Measurements from ENCODE around the gene MRGPRF. TPM values are rescaled to one million over a fixed set of nuclear protein-coding genes. Genes with fewer than 3 reads are reported as not detected.

Gene MRGPRF
- total RNA-seq, 1 experiment from 2014 or later = 0.35 TPM

GRCh38 chr11:68997124-68997994, 15.7 kb downstream of the MRGPRF start:
- H2AFZ ChIP-seq = no peak overlapping the region
- no peaks in the 10 kb centered on the region for H3K36me3 ChIP-seq (ENCODE audit: low read depth)
- CTCF ChIA-PET = interaction anchor here (0.6 kb wide), 1 partner anchor 533 kb away, joined by 3 read pairs; no protein-coding TSS in a partner anchor
- DNase-seq = no peak
- H3K27me3 ChIP-seq (ENCODE audit: insufficient read depth, low read depth) = peaks cover 43% of the 10 kb centered on the region
- POLR2A ChIA-PET (ENCODE audit: unreplicated experiment) = interaction anchor here (0.6 kb wide), 1 partner anchor 259 kb away, joined by 3 read pairs; no protein-coding TSS in a partner anchor
- intact Hi-C loops (cut with micrococcal nuclease; ENCODE audit: unreplicated experiment) = no loop called here
- no peaks in the 10 kb centered on the region for H3K9me3 ChIP-seq (ENCODE audit: insufficient read depth, low read depth)
- no peaks in the 10 kb centered on the region for H3F3A ChIP-seq (ENCODE audit: insufficient read depth, low read depth)
- no peaks in the 10 kb centered on the region for H4K20me1 ChIP-seq (ENCODE audit: insufficient read depth)
- no peak overlapping the region for H3K4me3 ChIP-seq
- H3K4me1 ChIP-seq (replicated peaks; ENCODE audit: insufficient read depth) = no peaks in the 10 kb centered on the region
- no TSS peak for BruUV-seq (replicated peaks)
- no peak overlapping the region for H3K4me2 ChIP-seq
- no peaks in the 10 kb centered on the region for H3K9me2 ChIP-seq (ENCODE audit: insufficient read depth)
- no peaks in the 10 kb centered on the region for H3K79me2 ChIP-seq (ENCODE audit: low read depth)
- H3K27ac ChIP-seq = no peak overlapping the region
- TF ChIP-seq, protein P1, sequence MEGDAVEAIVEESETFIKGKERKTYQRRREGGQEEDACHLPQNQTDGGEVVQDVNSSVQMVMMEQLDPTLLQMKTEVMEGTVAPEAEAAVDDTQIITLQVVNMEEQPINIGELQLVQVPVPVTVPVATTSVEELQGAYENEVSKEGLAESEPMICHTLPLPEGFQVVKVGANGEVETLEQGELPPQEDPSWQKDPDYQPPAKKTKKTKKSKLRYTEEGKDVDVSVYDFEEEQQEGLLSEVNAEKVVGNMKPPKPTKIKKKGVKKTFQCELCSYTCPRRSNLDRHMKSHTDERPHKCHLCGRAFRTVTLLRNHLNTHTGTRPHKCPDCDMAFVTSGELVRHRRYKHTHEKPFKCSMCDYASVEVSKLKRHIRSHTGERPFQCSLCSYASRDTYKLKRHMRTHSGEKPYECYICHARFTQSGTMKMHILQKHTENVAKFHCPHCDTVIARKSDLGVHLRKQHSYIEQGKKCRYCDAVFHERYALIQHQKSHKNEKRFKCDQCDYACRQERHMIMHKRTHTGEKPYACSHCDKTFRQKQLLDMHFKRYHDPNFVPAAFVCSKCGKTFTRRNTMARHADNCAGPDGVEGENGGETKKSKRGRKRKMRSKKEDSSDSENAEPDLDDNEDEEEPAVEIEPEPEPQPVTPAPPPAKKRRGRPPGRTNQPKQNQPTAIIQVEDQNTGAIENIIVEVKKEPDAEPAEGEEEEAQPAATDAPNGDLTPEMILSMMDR (conservative IDR thresholded peaks at IDR 0.05) = no peak
- no peak for TF ChIP-seq EZH2 (IDR thresholded peaks at IDR 0.05; ENCODE audit: low read depth)

- no peak overlapping the region for H3K4me2 ChIP-seq
- CTCF ChIA-PET = interaction anchor here (0.5 to 0.6 kb wide), 2 partner anchors 152 to 532 kb away, joined by 3 read pairs; no protein-coding TSS in a partner anchor
- no peaks in the 10 kb centered on the region for H4K20me1 ChIP-seq (ENCODE audit: insufficient read depth)
- no peak for DNase-seq
- no peak overlapping the region for H3K27ac ChIP-seq
- no peak overlapping the region for H2AFZ ChIP-seq
- H3K79me2 ChIP-seq (ENCODE audit: low read depth) = no peaks in the 10 kb centered on the region
- H3K36me3 ChIP-seq (ENCODE audit: low read depth) = no peaks in the 10 kb centered on the region
- H3K4me1 ChIP-seq (replicated peaks; ENCODE audit: insufficient read depth) = no peaks in the 10 kb centered on the region
- TF ChIP-seq EZH2 (IDR thresholded peaks at IDR 0.05; ENCODE audit: low read depth) = no peak
- TF ChIP-seq, protein P1 (conservative IDR thresholded peaks at IDR 0.05) = no peak
- H3K9me2 ChIP-seq (ENCODE audit: insufficient read depth) = no peaks in the 10 kb centered on the region
- intact Hi-C loops (cut with micrococcal nuclease; ENCODE audit: unreplicated experiment) = no loop called here
- no TSS peak for BruUV-seq (replicated peaks)
- POLR2A ChIA-PET (ENCODE audit: unreplicated experiment) = no interaction called here
- no peaks in the 10 kb centered on the region for H3K9me3 ChIP-seq (ENCODE audit: insufficient read depth, low read depth)
- peaks cover 41% of the 10 kb centered on the region for H3K27me3 ChIP-seq (ENCODE audit: insufficient read depth, low read depth)
- no peak overlapping the region for H3K4me3 ChIP-seq
- H3F3A ChIP-seq (ENCODE audit: insufficient read depth, low read depth) = no peaks in the 10 kb centered on the region
Measured at GRCh38 chr11:68996376-68997123, 16.5 kb downstream of the MRGPRF start.

- ChIA-PET CTCF (no interaction called here), POLR2A (ENCODE audit: unreplicated experiment) (interaction anchor here (0.6 kb wide), 2 partner anchors 15 to 23 kb away, joined by 3 to 5 read pairs; no protein-coding TSS in a partner anchor)
- no peaks in the 10 kb centered on the region for H3K36me3 ChIP-seq (ENCODE audit: low read depth)
- intact Hi-C loops (cut with micrococcal nuclease; ENCODE audit: unreplicated experiment) = no loop called here
- no peak overlapping the region for H2AFZ ChIP-seq
- H3K27me3 ChIP-seq (ENCODE audit: insufficient read depth, low read depth) = peaks cover 41% of the 10 kb centered on the region
- H3K27ac ChIP-seq = no peak overlapping the region
- no peaks in the 10 kb centered on the region for H3K9me2 ChIP-seq (ENCODE audit: insufficient read depth)
- TF ChIP-seq, protein P1 (conservative IDR thresholded peaks at IDR 0.05) = no peak
- no peak for TF ChIP-seq EZH2 (IDR thresholded peaks at IDR 0.05; ENCODE audit: low read depth)
- no peak for DNase-seq
- no peak overlapping the region for H3K4me2 ChIP-seq
- no peaks in the 10 kb centered on the region for H3K4me1 ChIP-seq (replicated peaks; ENCODE audit: insufficient read depth)
- no peaks in the 10 kb centered on the region for H3F3A ChIP-seq (ENCODE audit: insufficient read depth, low read depth)
- BruUV-seq (replicated peaks) = no TSS peak
- no peak overlapping the region for H3K4me3 ChIP-seq
- no peaks in the 10 kb centered on the region for H4K20me1 ChIP-seq (ENCODE audit: insufficient read depth)
- H3K9me3 ChIP-seq (ENCODE audit: insufficient read depth, low read depth) = no peaks in the 10 kb centered on the region
- no peaks in the 10 kb centered on the region for H3K79me2 ChIP-seq (ENCODE audit: low read depth)
Measured at GRCh38 chr11:68994894-68995285, 18.2 kb downstream of the MRGPRF start.

Data from PC-9 (cell line).